ENCODE results near the gene ACAD8.
A peak's percentile ranks its signal among the peaks of the same experiment; 100 is the strongest.
"Not testable (repeated sequence)": the region's sequence is repeated elsewhere in the genome, so short reads cannot be mapped to it uniquely, and the experiment has no call there.

The ACAD8 gene

GRCh38 chr11:134266841-134267251 lies 13.5 kb downstream of the ACAD8 start:
- no peak for DNase-seq (ENCODE audit: low read depth in 2 of 2, low spot score in 1 of 2)

DNA sequence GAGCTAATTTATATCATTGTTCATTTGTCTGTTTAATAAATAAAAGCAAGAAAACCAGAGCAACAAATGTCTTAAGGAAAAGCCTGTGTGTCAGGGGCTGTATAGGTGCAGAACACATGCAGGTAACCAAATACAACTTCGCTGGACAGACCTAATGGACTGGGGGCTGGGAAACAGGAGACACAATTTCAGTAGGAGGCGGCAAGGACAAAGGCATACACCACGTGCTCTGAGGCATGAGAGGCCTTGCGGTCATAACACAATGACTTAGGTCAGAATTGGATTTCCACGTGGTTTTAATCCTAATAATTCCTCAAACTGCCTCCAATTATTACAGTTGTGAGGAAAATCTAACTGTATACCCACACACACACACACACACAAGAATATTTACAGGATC lies 14.1 kb downstream of the ACAD8 start:
- DNase-seq (ENCODE audit: low read depth in 2 of 2, low spot score in 1 of 2): no peak

DNA sequence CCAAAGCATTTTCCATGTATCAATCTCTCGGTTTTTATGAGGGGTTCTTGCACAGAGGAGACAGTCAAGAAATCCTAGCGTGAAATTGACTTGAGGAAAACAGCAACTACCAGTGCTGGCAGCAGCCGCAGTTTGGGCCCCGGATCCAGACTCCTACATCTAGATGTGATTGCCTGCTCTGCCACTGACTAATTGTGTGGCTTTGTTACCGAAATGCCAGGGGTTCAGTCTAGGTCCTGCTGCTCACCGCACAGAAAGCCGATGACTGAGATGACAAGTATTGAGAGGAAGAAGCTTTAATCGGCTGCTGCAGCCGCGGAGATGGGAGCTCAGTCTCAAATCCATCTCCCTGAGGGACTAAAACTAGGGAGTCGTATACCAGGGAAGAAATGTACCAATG lies 14.6 kb downstream of the ACAD8 start:
- DNase-seq (ENCODE audit: low read depth in 2 of 2, low spot score in 1 of 2): no peak

GRCh38 chr11:134270250-134270714 lies 16.9 kb downstream of the ACAD8 start:
- DNase-seq (ENCODE audit: low read depth in 2 of 2, low spot score in 1 of 2): no peak

DNA sequence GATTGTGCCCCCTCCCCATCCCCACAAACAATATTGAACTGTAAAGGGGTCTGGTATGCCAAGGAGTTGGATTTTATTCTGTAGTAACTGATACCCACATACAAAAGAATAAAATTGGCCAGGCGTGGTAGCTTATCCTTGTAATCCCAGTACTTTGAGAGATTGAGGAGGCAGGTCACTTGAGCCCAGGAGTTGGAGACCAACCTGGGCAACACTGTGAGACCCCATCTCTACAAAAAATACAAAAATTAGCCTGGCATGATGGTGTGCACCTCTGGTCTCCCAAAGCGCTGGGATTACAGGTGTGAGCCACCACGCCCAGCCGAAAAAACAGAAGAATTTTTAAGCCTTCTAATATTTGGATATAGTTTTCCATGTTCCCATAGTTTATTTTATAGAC lies 18.6 kb downstream of the ACAD8 start:
- DNase-seq (ENCODE audit: low read depth in 2 of 2, low spot score in 1 of 2): no peak

GRCh38 chr11:134272381-134273316 lies 19.3 kb downstream of the ACAD8 start:
- DNase-seq (ENCODE audit: low read depth in 2 of 2, low spot score in 1 of 2): no peak

- DNase-seq (ENCODE audit: low read depth in 2 of 2, low spot score in 1 of 2): no peak
Measured at GRCh38 chr11:134273317-134273712, 19.9 kb downstream of the ACAD8 start.

DNA sequence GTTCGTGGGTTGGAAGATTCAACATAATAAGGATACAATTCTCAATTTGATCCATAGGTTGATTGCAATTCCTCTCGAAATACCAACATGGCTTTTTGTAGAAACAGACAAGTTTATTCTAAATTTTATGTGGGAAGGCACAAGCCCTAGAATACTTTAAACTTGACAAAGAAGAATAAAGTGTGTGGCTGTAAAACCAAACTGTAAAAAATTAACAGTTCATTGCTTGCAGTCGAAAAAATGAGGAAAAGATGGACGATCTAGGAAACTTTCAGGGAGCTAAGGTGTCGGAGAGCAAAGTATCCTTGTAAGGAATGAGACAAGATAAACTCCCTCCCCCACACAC lies 21.8 kb downstream of the ACAD8 start:
- no peak for DNase-seq (ENCODE audit: low read depth in 2 of 2, low spot score in 1 of 2)

- DNase-seq (ENCODE audit: low read depth in 2 of 2, low spot score in 1 of 2): peak; percentile 46 to 59
Measured at GRCh38 chr11:134275534-134276395, 22.4 kb downstream of the ACAD8 start, which contains the start of gene GLB1L3. Gene GLB1L3 (plus strand): TSS chr11:134276379. CDS start chr11:134276741, 362 bp downstream.

- no peak for DNase-seq (ENCODE audit: low read depth in 2 of 2, low spot score in 1 of 2)
Measured at GRCh38 chr11:134276396-134277182, 23.2 kb downstream of the ACAD8 start.

GRCh38 chr11:134277183-134278001 lies 24.0 kb downstream of the ACAD8 start:
- DNase-seq (ENCODE audit: low read depth in 2 of 2, low spot score in 1 of 2): no peak

DNA sequence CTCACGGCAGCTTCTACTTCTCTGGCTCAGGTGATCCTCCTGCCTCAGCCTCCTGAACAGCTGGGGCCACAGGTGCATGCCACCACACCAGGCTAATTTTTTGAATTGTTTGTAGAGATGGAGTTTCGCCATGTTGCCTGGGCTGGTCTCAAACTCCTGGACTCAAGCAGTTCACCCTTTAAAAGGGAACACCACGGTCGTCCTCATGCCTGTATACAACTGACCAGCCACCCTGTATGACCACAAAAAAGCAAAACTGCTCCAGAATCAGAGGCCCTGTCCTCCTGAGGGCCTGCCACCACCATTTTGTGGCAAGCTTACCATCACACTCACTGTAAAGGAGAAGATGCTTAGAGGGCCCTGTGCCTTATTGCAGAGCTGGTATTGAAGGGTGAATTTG lies 25.0 kb downstream of the ACAD8 start:
- no peak for DNase-seq (ENCODE audit: low read depth in 2 of 2, low spot score in 1 of 2)

- not testable (repeated sequence) for DNase-seq (ENCODE audit: low read depth in 2 of 2, low spot score in 1 of 2)
Measured at GRCh38 chr11:134281635-134282034, 28.3 kb downstream of the ACAD8 start.

DNA sequence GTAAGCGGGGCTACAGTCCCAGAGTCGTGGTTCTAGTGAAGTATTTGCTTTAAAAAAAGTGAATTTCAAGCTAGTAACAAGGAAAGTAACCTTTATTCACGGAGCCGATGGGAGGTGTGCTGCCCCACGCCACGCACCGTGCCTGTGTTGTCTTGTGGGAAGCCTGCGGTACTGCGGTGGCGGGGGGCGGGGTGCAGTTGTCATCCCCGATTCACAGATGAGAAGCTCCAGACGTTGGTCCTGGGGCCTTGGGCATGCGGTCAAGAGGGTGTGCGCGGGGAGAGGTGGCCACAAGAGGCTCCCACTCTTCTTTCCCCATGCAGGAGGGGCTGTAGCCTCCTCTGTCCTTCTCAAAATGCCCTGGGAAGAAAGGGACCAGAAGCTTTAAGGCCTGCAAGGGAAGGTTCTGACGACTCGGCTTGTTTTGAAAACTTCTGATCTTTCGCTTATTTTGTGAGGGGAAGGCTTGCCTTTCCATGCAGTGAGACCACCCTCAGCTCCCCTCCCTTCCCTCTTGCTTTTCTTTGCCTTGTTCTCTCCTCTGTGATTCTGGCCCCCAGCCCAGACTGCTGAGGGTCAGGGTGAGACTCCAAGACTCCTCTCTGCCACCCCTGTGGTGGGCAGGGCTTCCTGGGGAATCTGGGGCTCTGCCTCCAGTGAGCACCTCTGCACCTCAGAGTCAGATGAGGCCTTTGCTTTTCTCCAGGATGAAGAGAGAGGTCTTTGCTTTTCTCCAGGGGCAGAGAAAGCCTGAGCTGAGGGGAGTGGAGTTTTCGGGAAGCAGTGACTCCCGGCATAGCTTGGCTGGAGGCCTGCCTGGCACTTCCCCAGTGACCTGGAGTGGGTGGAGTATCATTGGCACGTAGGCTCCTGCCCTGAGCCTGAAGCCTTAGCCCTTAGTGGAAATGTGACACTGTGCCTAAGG lies 29.0 kb downstream of the ACAD8 start:
- DNase-seq (ENCODE audit: low read depth in 2 of 2, low spot score in 1 of 2): no peak

- no peak for DNase-seq (ENCODE audit: low read depth in 2 of 2, low spot score in 1 of 2)
Measured at GRCh38 chr11:134283461-134284230, 30.3 kb downstream of the ACAD8 start.

DNA sequence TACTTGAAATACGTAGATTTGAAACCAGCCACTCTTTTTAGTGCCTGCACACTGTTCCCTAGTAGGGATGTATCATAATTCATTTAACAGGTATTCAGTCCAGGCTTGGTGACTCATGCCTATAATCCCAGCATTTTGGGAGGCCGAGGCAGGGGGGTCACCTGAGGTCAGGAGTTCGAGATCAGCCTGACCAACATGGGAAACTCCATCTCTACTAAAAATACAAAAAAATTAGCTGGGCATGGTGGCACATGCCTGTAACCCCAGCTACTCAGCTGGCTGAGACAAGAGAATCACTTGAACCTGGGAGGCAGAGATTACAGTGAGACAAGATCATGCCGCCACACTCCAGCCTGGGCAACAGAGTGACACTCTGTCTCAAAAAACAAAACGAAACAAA lies 31.0 kb downstream of the ACAD8 start:
- DNase-seq (ENCODE audit: low read depth in 2 of 2, low spot score in 1 of 2): not testable (repeated sequence)

- DNase-seq (ENCODE audit: low read depth in 2 of 2, low spot score in 1 of 2): no peak
Measured at GRCh38 chr11:134287561-134287960, 34.2 kb downstream of the ACAD8 start.

- no peak for DNase-seq (ENCODE audit: low read depth in 2 of 2, low spot score in 1 of 2)
Measured at GRCh38 chr11:134288486-134288885, 35.1 kb downstream of the ACAD8 start.
